Common myeloid progenitor, CD34-positive (primary cell): ENCODE data around the gene PHLDB2.
A peak's percentile ranks its signal among the peaks of the same experiment; 100 is the strongest.

ENCODE experiments used
- CTCF ChIA-PET: fragments of 350-600 bp; sonication (Branson Sonifier 250); formaldehyde crosslinking; loops from one replicate; lab custom pipeline; 2021; ENCODE audit warnings: antibody characterized with exemption; lab: Charles Lee
- POLR2A ChIA-PET: fragments of 350-600 bp; sonication (Branson Sonifier 250); formaldehyde crosslinking; loops from one replicate; lab custom pipeline; 2021; ENCODE audit warnings: antibody characterized with exemption; lab: Charles Lee
- DNase-seq, 3 donors: peaks; one replicate each; pipeline versions ENCODE4 v3.0.0 to v3.0.0-alpha.2; 2013
- H3K27ac ChIP-seq, 2 experiments: 1 replicate in 1 of 2; 2 replicates in 1 of 2; pipeline ENCODE4 v1.7.0; 2013; ENCODE audit warnings: inconsistent platforms in 2 of 2, low read length in 2 of 2, mild to moderate bottlenecking in 2 of 2, low read depth in 1 of 2, moderate library complexity in 1 of 2; ENCODE audit not compliant: severe bottlenecking in 2 of 2, insufficient read depth in 1 of 2, poor library complexity in 1 of 2
- H3K27me3 ChIP-seq, 5 experiments: replicated peaks in 2 of 5; 1 replicate in 3 of 5; 2 replicates in 2 of 5; pipeline versions ENCODE4 v1.6.1 to v1.7.0; 2013; ENCODE audit warnings: low read length in 4 of 5, mild to moderate bottlenecking in 2 of 5, moderate library complexity in 2 of 5, inconsistent platforms in 1 of 5; ENCODE audit not compliant: insufficient read depth in 5 of 5, control insufficient read depth in 4 of 5
- H3K36me3 ChIP-seq, 4 experiments: 1 replicate in 2 of 4; 2 replicates in 2 of 4; pipeline versions ENCODE4 v1.6.1 to v1.7.0; 2013; ENCODE audit warnings: low read length in 3 of 4, control low read depth in 1 of 4, mild to moderate bottlenecking in 1 of 4; ENCODE audit not compliant: control insufficient read depth in 4 of 4, insufficient read depth in 4 of 4
- H3K4me1 ChIP-seq, 4 experiments: 1 replicate in 3 of 4; 2 replicates in 1 of 4; pipeline versions ENCODE4 v1.6.1 to v1.7.1; 2013; ENCODE audit warnings: low read length in 3 of 4, mild to moderate bottlenecking in 3 of 4, control low read depth in 1 of 4, inconsistent platforms in 1 of 4, moderate library complexity in 1 of 4; ENCODE audit not compliant: control insufficient read depth in 4 of 4, insufficient read depth in 4 of 4; ENCODE audit errors: control extremely low read depth in 1 of 4
- H3K4me3 ChIP-seq, 7 experiments: 1 replicate in 4 of 7; 2 replicates in 3 of 7; pipeline versions ENCODE4 v1.5.1 to v1.7.0; 2013; ENCODE audit warnings: mild to moderate bottlenecking in 7 of 7, low read length in 6 of 7, moderate library complexity in 6 of 7, inconsistent platforms in 2 of 7, low read depth in 2 of 7, control low read depth in 1 of 7; ENCODE audit not compliant: insufficient read depth in 4 of 7, control insufficient read depth in 1 of 7; ENCODE audit errors: extremely low read depth in 1 of 7
- H3K9me3 ChIP-seq, 5 experiments: 1 replicate in 4 of 5; 2 replicates in 1 of 5; pipeline versions ENCODE4 v1.6.1 to v1.7.1; 2013; ENCODE audit warnings: low read length in 4 of 5, mild to moderate bottlenecking in 2 of 5, inconsistent platforms in 1 of 5, low read depth in 1 of 5, moderate library complexity in 1 of 5; ENCODE audit not compliant: control insufficient read depth in 4 of 5, insufficient read depth in 2 of 5; ENCODE audit errors: control extremely low read depth in 1 of 5
- WGBS: methylation state at CpG from one replicate; pipeline ENCODE4 v1.1.5; 2013; ENCODE audit not compliant: insufficient coverage; 5-methylcytosine and 5-hydroxymethylcytosine counted together

Gene PHLDB2

GRCh38 chr3:111915905-111916304 lies 56.8 kb downstream of the PHLDB2 start:
- Histone ChIP-seq H3K27me3 (no peaks in the 10 kb centered on the region), H3K4me3 (peak overlapping the region in 1 of 7 experiments; percentile 36), H3K27ac (no peak overlapping the region), H3K36me3 (peaks cover 0 to 3% (median 0%) of the 10 kb centered on the region in 4 experiments), H3K4me1 (peaks cover 0 to 17% (median 3%) of the 10 kb centered on the region in 4 experiments), H3K9me3 (no peaks in the 10 kb centered on the region)
- WGBS = 5% methylated on average over 3 of the region's 3 CpGs
- CTCF ChIA-PET = interaction anchor here (0.6 to 1.3 kb wide), 3 partner anchors 20 to 98 kb away, joined by 3 read pairs; no protein-coding TSS in a partner anchor
- POLR2A ChIA-PET = no interaction called here
- peak in 2 of 3 donors; percentile 10 to 25 for DNase-seq

GRCh38 chr3:111917300-111917699 lies 58.2 kb downstream of the PHLDB2 start:
- peaks cover 0 to 6% (median 0%) of the 10 kb centered on the region in 4 experiments for H3K36me3 ChIP-seq
- POLR2A ChIA-PET = no interaction called here
- WGBS = 100% methylated on average over 1 of the region's 1 CpG
- no peaks in the 10 kb centered on the region for H3K27me3 ChIP-seq
- H3K4me3 ChIP-seq = no peak overlapping the region
- CTCF ChIA-PET = interaction anchor here (1.0 kb wide), 1 partner anchor 15 kb away, joined by 4 read pairs; no protein-coding TSS in a partner anchor
- no peak for DNase-seq
- H3K9me3 ChIP-seq = no peaks in the 10 kb centered on the region
- H3K27ac ChIP-seq = peak overlapping the region in 1 of 2 experiments; percentile 6
- H3K4me1 ChIP-seq = peaks cover 0 to 10% (median 3%) of the 10 kb centered on the region in 4 experiments

DNA sequence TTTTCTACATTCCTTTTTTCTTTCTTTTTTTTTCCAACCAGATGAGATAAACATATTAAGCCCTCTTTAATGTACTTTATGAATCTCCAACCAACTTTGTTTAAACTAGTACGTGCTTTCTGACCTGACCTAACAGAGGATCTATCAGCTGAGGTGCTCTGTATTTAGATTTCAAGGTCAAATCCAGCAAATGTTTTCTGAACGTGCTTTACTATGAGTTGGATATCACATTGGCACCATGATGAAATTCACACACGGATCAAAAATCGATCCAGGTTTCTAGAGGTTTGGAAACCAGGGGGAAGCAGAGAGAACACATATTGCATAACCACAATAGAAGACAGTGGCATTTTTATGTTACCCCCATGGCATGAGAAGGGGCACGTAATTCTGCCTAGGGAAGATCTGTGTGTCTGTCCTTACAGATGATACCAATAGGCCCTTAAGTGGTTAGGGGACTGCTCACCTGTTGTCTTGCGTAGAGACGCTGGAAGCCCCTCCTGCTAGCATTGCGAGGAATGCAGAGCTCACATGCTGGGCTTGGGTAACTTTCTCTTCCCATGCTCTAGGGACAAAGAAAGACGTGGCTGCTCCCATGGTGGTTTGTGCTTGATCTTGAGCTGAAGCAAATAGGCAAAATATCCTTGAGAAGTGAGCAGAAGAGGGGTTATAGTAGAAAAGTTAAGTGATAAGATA lies 60.5 kb downstream of the PHLDB2 start:
- no peaks in the 10 kb centered on the region for H3K9me3 ChIP-seq
- no peak for DNase-seq
- ChIA-PET POLR2A (no interaction called here), CTCF (interaction anchor here (1.0 to 1.9 kb wide), 4 partner anchors 13 to 21 kb away, joined by 3 to 5 read pairs (median 4); no protein-coding TSS in a partner anchor)
- H3K36me3 ChIP-seq = peaks cover 0 to 7% (median 0%) of the 10 kb centered on the region in 4 experiments
- 99% methylated on average over 7 of the region's 9 CpGs for WGBS
- peaks cover 0 to 16% (median 3%) of the 10 kb centered on the region in 4 experiments for H3K4me1 ChIP-seq
- H3K27ac ChIP-seq = no peak overlapping the region
- no peaks in the 10 kb centered on the region for H3K27me3 ChIP-seq
- H3K4me3 ChIP-seq = no peak overlapping the region

DNA sequence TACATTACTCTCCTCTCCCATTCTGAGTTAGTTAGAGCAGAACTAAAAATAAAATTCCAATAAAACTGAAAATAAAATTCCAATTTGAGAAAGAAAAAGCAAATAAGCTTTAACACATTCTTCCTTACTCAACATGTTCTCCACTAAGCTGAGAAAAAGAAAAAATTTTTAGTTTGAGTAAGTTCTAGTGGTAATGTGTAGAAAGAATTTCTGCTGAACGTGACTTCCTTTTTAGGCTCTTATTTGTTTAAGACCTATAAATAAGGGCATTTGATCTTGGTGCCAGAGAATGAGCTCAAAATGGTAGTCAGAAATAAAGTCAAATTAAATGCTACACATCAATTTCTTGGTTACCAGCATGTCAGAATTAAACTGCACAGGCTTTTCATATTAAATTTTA lies 62.1 kb downstream of the PHLDB2 start:
- POLR2A ChIA-PET = no interaction called here
- no peaks in the 10 kb centered on the region for H3K9me3 ChIP-seq
- no CpG with 5 or more reads among the region's 1 CpG for WGBS

GRCh38 chr3:111923095-111923771 lies 64.2 kb downstream of the PHLDB2 start:
- Histone ChIP-seq H3K27me3 (no peaks in the 10 kb centered on the region), H3K9me3 (no peaks in the 10 kb centered on the region), H3K36me3 (peaks cover 0 to 7% (median 0%) of the 10 kb centered on the region in 4 experiments), H3K27ac (no peak overlapping the region), H3K4me1 (peaks cover 0 to 9% (median 0%) of the 10 kb centered on the region in 4 experiments), H3K4me3 (no peak overlapping the region)
- WGBS = 54% methylated on average over 2 of the region's 2 CpGs
- no peak for DNase-seq
- POLR2A ChIA-PET = no interaction called here
- CTCF ChIA-PET = interaction anchor here (0.6 to 1.3 kb wide), 5 partner anchors 11 to 207 kb away, joined by 3 read pairs; no protein-coding TSS in a partner anchor

More for the DNA sequence above, 62.1 kb downstream of the PHLDB2 start:
- CTCF ChIA-PET = interaction anchor here (0.6 to 1.9 kb wide), 2 partner anchors 16 to 315 kb away, joined by 3 to 5 read pairs; no protein-coding TSS in a partner anchor
- H3K27ac ChIP-seq = no peak overlapping the region
- H3K36me3 ChIP-seq = peaks cover 0 to 7% (median 0%) of the 10 kb centered on the region in 4 experiments
- H3K27me3 ChIP-seq = no peaks in the 10 kb centered on the region
- peaks cover 0 to 12% (median 0%) of the 10 kb centered on the region in 4 experiments for H3K4me1 ChIP-seq
- no peak overlapping the region for H3K4me3 ChIP-seq
- DNase-seq = no peak

DNA sequence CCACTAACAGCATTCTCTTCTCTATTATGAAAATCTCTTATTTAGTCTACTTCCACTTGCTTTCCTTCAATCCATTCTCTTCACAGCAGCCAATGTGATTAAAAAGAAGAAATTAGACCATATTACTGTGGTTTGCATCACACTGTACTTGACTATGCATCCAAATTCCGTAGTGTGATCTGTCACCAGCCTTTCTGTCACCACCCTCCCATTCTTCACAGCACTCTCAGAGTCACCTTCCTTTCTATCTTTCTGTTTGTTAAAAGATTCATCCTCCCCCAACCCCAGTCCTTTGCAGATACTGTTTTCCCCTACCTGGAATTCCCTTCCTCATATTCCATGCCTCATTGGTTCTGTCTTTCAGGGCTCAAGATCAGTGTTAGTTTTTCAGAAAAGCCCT lies 64.7 kb downstream of the PHLDB2 start:
- Histone ChIP-seq H3K9me3 (no peaks in the 10 kb centered on the region), H3K27me3 (no peaks in the 10 kb centered on the region), H3K4me1 (peaks cover 0 to 9% (median 0%) of the 10 kb centered on the region in 4 experiments), H3K4me3 (no peak overlapping the region), H3K36me3 (peaks cover 0 to 7% (median 0%) of the 10 kb centered on the region in 4 experiments), H3K27ac (no peak overlapping the region)
- ChIA-PET POLR2A (no interaction called here), CTCF (interaction anchor here (0.9 to 1.3 kb wide), 2 partner anchors 44 to 208 kb away, joined by 3 read pairs; no protein-coding TSS in a partner anchor)
- WGBS = no CpG with 5 or more reads among the region's 1 CpG
- no peak for DNase-seq
